Loucy (cell line): Measurements from ENCODE around the gene TNFRSF19.

Experiments
- H2AFZ ChIP-seq: fragments of 200-600 bp; sonication (generic); 2 replicates; pipeline ENCODE4 v1.6.0; 2016; ENCODE audit warnings: antibody characterized with exemption, mild to moderate bottlenecking, low read length, moderate library complexity
- H3F3A ChIP-seq: fragments of 200-600 bp; 2 replicates; pipeline ENCODE4 v1.6.0; 2016; ENCODE audit warnings: antibody characterized with exemption, low read depth, mild to moderate bottlenecking
- H3K27me3 ChIP-seq: fragments of 200-600 bp; sonication (generic); 2 replicates; pipeline ENCODE4 v1.6.1; 2014; ENCODE audit warnings: low read length, mild to moderate bottlenecking; ENCODE audit not compliant: insufficient read depth, poor library complexity, severe bottlenecking
- H3K36me3 ChIP-seq: fragments of 200-600 bp; sonication (generic); 2 replicates; pipeline ENCODE4 v1.6.1; 2016; ENCODE audit warnings: low read length; ENCODE audit not compliant: insufficient read depth
- H3K4me1 ChIP-seq: fragments of 200-600 bp; sonication (generic); 2 replicates; pipeline ENCODE4 v1.5.1; 2014; ENCODE audit warnings: low read length, mild to moderate bottlenecking; ENCODE audit not compliant: insufficient read depth, poor library complexity, severe bottlenecking
- H3K4me2 ChIP-seq: fragments of 200-600 bp; sonication (generic); 2 replicates; pipeline ENCODE4 v1.6.0; 2014; ENCODE audit warnings: antibody characterized with exemption, low read length, low read depth, mild to moderate bottlenecking; ENCODE audit not compliant: poor library complexity, severe bottlenecking
- H3K4me3 ChIP-seq: fragments of 200-600 bp; sonication (generic); 2 replicates; pipeline ENCODE4 v1.5.1; 2014; ENCODE audit warnings: low read length, mild to moderate bottlenecking, mixed read lengths; ENCODE audit not compliant: poor library complexity, severe bottlenecking
- H3K79me2 ChIP-seq: fragments of 200-600 bp; sonication (generic); 2 replicates; pipeline ENCODE4 v1.6.1; 2014; ENCODE audit warnings: low read length; ENCODE audit not compliant: insufficient read depth
- H3K9ac ChIP-seq: fragments of 200-600 bp; sonication (generic); 2 replicates; pipeline ENCODE4 v1.6.0; 2014; ENCODE audit warnings: mild to moderate bottlenecking, low read depth, low read length, moderate library complexity; ENCODE audit not compliant: poor library complexity, severe bottlenecking
- H3K9me2 ChIP-seq: fragments of 200-600 bp; sonication (generic); replicated peaks from 2 replicates; pipeline ENCODE4 v1.6.1; 2016; ENCODE audit warnings: low read depth, low read length, mixed read lengths
- H3K9me3 ChIP-seq: fragments of 200-600 bp; sonication (generic); 2 replicates; pipeline ENCODE4 v1.6.1; 2014; ENCODE audit warnings: mild to moderate bottlenecking, antibody characterized with exemption, low read length, low read depth; ENCODE audit not compliant: insufficient read depth
- H4K20me1 ChIP-seq: fragments of 200-600 bp; sonication (generic); 2 replicates; pipeline ENCODE4 v1.6.0; 2014; ENCODE audit warnings: antibody characterized with exemption, low read length, mild to moderate bottlenecking; ENCODE audit not compliant: insufficient read depth, poor library complexity, severe bottlenecking
- CTCF ChIP-seq: fragments of 200-600 bp; sonication (generic); conservative IDR thresholded peaks from 2 replicates; pipeline ENCODE4 v1.5.1; 2014; ENCODE audit warnings: mild to moderate bottlenecking, antibody characterized with exemption, low read length
- EZH2phosphoT487 ChIP-seq: fragments of 200-600 bp; IDR thresholded peaks from 2 replicates; pipeline ENCODE4 v1.6.1; 2018; ENCODE audit warnings: antibody characterized with exemption, mild to moderate bottlenecking, moderate library complexity, borderline replicate concordance

TNFRSF19 gene

GRCh38 chr13:23678795-23679194 lies 108.6 kb downstream of the TNFRSF19 start:
- Histone ChIP-seq H3K9ac (no peak overlapping the region), H3K4me2 (no peak overlapping the region)

GRCh38 chr13:23679220-23679619 lies 109.0 kb downstream of the TNFRSF19 start:
- H3K9me3 ChIP-seq, result peaks cover under 1% of the 10 kb centered on the region; the same call in 1 of the 2 replicates
- no peak overlapping the region for H3K4me2 ChIP-seq
- H3K9ac ChIP-seq, result no peak overlapping the region
- no peaks in the 10 kb centered on the region for H3K4me1 ChIP-seq
- H3K27me3 ChIP-seq, result no peaks in the 10 kb centered on the region
- no peaks in the 10 kb centered on the region for H3K9me2 ChIP-seq
- TF ChIP-seq CTCF (no peak), EZH2phosphoT487 (no peak)
- H3K79me2 ChIP-seq, result no peaks in the 10 kb centered on the region
- no peaks in the 10 kb centered on the region for H3F3A ChIP-seq
- no peak overlapping the region for H3K4me3 ChIP-seq
- no peak overlapping the region for H2AFZ ChIP-seq
- no peaks in the 10 kb centered on the region for H3K36me3 ChIP-seq
- H4K20me1 ChIP-seq, result no peaks in the 10 kb centered on the region

More at GRCh38 chr13:23678795-23679194, 108.6 kb downstream of the TNFRSF19 start:
- Histone ChIP-seq H3K4me1 (no peaks in the 10 kb centered on the region), H2AFZ (no peak overlapping the region), H3K79me2 (no peaks in the 10 kb centered on the region), H3K9me2 (no peaks in the 10 kb centered on the region), H4K20me1 (no peaks in the 10 kb centered on the region), H3K9me3 (no peaks in the 10 kb centered on the region), H3K36me3 (no peaks in the 10 kb centered on the region), H3K4me3 (no peak overlapping the region), H3F3A (no peaks in the 10 kb centered on the region), H3K27me3 (no peaks in the 10 kb centered on the region)
- TF ChIP-seq CTCF (no peak), EZH2phosphoT487 (no peak)

GRCh38 chr13:23680845-23681669 lies 110.8 kb downstream of the TNFRSF19 start:
- Histone ChIP-seq H3K36me3 (no peaks in the 10 kb centered on the region), H3K4me2 (no peak overlapping the region), H2AFZ (no peak overlapping the region), H3F3A (no peaks in the 10 kb centered on the region), H3K27me3 (no peaks in the 10 kb centered on the region), H3K4me3 (no peak overlapping the region), H3K9me3 (peaks cover 7% of the 10 kb centered on the region), H3K9me2 (no peaks in the 10 kb centered on the region), H3K4me1 (no peaks in the 10 kb centered on the region), H3K9ac (no peak overlapping the region), H3K79me2 (no peaks in the 10 kb centered on the region), H4K20me1 (no peaks in the 10 kb centered on the region)
- TF ChIP-seq CTCF (no peak), EZH2phosphoT487 (no peak)
